Measurements from ENCODE around the gene SH2D3A.

DNA sequence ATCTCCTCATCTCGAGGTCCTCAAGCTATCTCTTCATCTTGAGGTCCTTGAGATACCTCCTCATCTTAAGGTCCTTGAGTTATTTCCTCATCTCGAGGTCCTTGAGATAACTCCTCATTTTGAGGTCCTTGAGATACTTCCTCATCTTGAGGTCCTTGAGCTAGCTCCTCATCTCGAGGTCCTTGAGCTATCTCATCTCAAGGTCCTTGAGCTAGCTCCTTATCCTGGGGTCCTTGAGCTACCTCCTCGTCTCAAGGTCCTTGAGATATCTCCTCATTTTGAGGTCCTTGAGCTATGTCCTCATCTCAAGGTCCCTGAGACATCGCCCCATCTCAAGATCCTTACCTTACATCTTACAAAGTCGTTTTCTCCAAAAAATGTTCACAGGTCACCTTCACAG lies 24.0 kb upstream of the SH2D3A start:
- TF ChIP-seq, protein P1, sequence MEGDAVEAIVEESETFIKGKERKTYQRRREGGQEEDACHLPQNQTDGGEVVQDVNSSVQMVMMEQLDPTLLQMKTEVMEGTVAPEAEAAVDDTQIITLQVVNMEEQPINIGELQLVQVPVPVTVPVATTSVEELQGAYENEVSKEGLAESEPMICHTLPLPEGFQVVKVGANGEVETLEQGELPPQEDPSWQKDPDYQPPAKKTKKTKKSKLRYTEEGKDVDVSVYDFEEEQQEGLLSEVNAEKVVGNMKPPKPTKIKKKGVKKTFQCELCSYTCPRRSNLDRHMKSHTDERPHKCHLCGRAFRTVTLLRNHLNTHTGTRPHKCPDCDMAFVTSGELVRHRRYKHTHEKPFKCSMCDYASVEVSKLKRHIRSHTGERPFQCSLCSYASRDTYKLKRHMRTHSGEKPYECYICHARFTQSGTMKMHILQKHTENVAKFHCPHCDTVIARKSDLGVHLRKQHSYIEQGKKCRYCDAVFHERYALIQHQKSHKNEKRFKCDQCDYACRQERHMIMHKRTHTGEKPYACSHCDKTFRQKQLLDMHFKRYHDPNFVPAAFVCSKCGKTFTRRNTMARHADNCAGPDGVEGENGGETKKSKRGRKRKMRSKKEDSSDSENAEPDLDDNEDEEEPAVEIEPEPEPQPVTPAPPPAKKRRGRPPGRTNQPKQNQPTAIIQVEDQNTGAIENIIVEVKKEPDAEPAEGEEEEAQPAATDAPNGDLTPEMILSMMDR (IDR thresholded peaks at IDR 0.05): no peak
- no peak for TF ChIP-seq SIN3A (IDR thresholded peaks at IDR 0.05; ENCODE audit: borderline replicate concordance, insufficient read depth, low read depth, low read length)
